Measurements from ENCODE around the gene NPHP4.

NPHP4 gene

DNA sequence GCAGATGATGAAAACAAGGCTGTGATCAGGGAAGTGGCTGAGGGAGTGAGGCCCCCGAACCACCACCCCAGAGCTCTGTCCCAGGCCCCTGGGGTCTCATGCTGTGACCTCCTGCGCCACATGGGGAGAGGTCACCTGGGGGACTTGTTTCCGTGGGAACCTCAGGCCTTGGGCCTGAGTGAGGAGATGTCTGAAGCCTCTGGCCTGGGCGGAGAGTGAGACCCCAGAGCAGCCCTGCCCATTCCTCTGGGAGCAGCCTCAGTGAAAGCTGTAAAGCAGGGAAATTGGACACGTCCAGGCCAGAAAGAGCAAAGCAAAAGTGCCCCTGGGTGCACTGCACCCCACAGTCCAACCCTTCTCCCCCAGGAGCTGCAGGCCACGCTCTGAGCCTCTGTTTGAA, 16.5 kb upstream of the NPHP4 start:
- H3K4me3 ChIP-seq (ENCODE audit: low read depth, low read length) = no peak overlapping the region
- TF ChIP-seq, protein P1, sequence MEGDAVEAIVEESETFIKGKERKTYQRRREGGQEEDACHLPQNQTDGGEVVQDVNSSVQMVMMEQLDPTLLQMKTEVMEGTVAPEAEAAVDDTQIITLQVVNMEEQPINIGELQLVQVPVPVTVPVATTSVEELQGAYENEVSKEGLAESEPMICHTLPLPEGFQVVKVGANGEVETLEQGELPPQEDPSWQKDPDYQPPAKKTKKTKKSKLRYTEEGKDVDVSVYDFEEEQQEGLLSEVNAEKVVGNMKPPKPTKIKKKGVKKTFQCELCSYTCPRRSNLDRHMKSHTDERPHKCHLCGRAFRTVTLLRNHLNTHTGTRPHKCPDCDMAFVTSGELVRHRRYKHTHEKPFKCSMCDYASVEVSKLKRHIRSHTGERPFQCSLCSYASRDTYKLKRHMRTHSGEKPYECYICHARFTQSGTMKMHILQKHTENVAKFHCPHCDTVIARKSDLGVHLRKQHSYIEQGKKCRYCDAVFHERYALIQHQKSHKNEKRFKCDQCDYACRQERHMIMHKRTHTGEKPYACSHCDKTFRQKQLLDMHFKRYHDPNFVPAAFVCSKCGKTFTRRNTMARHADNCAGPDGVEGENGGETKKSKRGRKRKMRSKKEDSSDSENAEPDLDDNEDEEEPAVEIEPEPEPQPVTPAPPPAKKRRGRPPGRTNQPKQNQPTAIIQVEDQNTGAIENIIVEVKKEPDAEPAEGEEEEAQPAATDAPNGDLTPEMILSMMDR (IDR thresholded peaks at IDR 0.05; ENCODE audit: borderline replicate concordance, insufficient read depth, low read depth, low read length) = no peak

DNA sequence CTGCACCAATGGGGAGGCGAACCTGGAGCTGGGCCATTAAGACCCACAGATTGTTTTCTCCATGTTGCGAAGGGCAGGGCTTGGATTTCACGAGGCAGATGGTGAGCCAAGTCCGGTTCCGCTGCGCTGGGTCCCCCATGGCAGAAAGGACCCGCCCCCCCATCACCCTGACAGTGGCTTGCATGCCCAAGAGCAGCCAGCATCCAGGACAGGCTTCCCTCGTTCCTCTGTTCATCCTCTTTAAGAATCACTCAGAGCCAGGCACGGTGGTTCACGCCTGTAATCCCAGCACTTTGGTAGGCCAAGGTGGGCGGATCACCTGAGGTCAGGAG, 15.8 kb upstream of the NPHP4 start:
- no peak overlapping the region for H3K4me3 ChIP-seq (ENCODE audit: low read depth, low read length)
- TF ChIP-seq, protein P1 (IDR thresholded peaks at IDR 0.05; ENCODE audit: borderline replicate concordance, insufficient read depth, low read depth, low read length) = no peak

DNA sequence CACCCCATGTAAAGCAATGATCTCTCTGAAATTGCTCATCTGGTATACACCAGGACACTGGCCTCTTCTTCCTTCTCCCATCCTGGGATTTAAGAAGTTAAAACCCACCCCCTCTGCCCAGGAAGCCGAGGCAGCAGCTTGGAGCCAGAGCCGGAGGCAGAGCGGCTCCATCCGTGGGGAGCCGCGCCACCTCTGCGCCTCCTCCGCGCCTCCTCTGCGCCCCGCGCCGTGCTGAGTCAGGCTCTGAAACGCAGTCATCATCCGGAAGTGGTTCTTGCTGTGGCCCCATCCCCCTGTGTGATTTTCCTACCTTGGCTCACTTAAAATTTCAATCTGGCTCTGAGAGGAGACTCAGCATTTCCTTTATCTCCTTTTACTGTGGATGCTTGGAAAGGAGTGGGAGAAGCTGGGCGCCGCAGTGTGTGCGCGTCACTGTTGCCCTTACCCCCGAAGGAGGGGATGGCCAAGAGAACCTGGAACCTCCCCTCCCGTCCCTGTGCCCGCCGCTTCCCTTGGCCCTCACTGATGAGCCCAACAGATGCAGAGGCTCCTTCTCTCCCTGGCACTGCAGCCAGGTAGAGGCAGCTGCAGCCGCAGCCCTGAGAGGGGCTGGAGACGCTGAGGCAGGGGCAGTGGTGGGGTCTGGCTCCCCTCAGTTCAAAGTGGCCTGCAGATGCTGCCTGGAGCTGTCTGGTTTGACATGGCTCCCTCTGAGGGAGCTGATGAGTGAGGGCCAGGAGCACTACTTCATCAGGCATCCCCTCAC, 15.3 kb upstream of the NPHP4 start:
- no peak overlapping the region for H3K4me3 ChIP-seq (ENCODE audit: low read depth, low read length)
- TF ChIP-seq, protein P1 (IDR thresholded peaks at IDR 0.05; ENCODE audit: borderline replicate concordance, insufficient read depth, low read depth, low read length) = no peak

DNA sequence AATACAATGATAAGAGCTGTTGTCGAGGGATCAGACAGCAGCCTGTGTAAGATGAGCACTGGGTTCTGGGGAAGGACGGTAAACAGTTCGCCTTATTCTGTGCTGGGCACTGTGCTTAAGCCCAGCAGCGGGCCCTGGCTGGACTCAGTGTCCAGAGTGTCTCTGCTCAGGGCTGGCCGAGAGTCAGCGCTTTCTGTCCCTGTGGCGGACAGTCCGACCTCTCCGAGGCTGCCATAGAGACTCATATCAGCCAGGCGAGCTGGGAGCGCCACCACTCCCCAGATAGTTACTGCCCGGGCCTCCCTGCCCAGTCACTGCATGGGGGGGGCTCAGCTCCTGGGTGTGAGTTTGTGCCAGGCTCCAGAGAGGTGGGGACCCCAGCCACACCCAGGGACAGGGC, 14.7 kb upstream of the NPHP4 start:
- TF ChIP-seq, protein P1 (IDR thresholded peaks at IDR 0.05; ENCODE audit: borderline replicate concordance, insufficient read depth, low read depth, low read length) = no peak
- H3K4me3 ChIP-seq (ENCODE audit: low read depth, low read length) = no peak overlapping the region

DNA sequence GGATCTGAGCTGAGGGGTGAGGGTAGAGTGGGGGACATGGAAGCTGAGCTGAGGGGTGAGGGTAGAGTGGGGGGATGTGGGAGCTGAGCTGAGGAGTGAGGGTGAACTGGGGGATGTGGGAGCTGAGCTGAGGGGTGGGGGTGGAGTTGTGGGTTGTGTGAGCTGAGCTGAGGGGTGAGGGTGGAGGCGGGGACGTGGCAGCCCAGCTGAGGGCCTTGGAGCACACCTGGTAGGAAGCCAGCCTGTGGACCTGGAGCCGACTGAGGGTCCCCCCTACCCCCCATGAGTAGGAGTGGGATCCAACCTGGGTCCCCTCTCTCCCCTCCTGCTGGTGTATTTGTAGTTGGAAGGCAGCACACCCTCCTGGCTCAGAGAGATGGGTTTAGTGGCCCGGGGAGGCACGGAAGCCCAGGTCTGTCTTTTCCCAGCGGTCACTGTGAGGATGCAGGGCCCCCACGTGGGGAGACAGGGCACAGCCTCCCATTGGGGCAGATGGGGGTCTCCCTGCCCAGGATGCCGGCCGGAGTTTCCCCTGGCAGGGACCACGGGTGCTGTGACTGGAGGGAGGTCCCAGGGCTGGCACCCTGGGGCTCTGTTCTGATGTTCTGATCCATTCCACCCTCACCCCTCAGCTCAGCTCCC, 13.2 kb upstream of the NPHP4 start:
- TF ChIP-seq, protein P1 (IDR thresholded peaks at IDR 0.05; ENCODE audit: borderline replicate concordance, insufficient read depth, low read depth, low read length) = no peak
- H3K4me3 ChIP-seq (ENCODE audit: low read depth, low read length) = no peak overlapping the region

DNA sequence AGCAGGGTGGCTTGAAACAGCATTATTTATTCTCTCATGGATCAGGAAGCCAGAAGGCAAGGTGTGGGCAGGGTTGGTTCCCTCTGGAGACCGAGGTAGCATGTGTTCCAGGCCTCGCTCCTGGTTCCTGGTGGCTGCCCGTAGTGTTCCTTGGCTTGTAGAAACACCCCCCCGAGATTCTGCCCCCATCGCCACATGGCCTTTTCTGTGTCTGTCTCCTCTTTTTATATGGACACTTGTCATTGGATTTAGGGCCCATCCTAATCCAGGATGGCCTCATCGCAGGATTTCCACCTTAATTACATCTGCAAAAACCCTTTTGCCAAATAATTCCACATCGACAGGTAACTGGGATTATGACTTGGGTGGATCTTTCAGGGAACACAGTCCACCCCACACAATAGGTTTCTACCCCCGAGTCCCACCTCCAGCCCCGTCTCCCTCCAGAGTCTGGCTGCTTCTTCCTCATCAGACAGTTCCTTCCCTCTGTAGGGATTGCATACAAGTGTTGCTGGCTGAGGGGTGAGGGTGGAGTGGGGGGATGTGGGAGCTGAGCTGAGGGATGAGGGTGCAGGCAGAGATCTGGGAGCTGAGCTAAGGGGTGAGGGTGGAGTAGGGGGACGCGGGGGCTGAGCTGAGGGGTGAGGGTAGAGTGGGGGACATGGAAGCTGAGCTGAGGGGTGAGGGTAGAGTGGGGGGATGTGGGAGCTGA, 12.3 kb upstream of the NPHP4 start:
- TF ChIP-seq, protein P1 (IDR thresholded peaks at IDR 0.05; ENCODE audit: borderline replicate concordance, insufficient read depth, low read depth, low read length) = no peak
- H3K4me3 ChIP-seq (ENCODE audit: low read depth, low read length) = no peak overlapping the region

Data from GM12875 (cell line).